ENCODE data around the gene SMURF2. TPM values are rescaled to one million over a fixed set of nuclear protein-coding genes. Genes with fewer than 3 reads are reported as not detected.

The SMURF2 gene
- total RNA-seq, 1 donor from 2014 or later = 45.6 TPM

GRCh38 chr17:64687376-64687775, 25.3 kb upstream of the SMURF2 start:
- Histone ChIP-seq H3K4me3 (ENCODE audit: low read depth, low read length) (no peak overlapping the region), H3K36me3 (ENCODE audit: control insufficient read depth, insufficient read depth, low read length) (no peaks in the 10 kb centered on the region), H3K27me3 (ENCODE audit: control insufficient read depth, insufficient read depth, low read length) (no peaks in the 10 kb centered on the region)
- no peak for TF ChIP-seq CTCF (IDR thresholded peaks at IDR 0.05; ENCODE audit: insufficient read depth, low read length, poor library complexity, severe bottlenecking)
- DNase-seq (ENCODE audit: low read depth) = no peak

GRCh38 chr17:64686705-64687104, 24.6 kb upstream of the SMURF2 start:
- no peaks in the 10 kb centered on the region for H3K27me3 ChIP-seq (ENCODE audit: control insufficient read depth, insufficient read depth, low read length)
- H3K36me3 ChIP-seq (ENCODE audit: control insufficient read depth, insufficient read depth, low read length) = no peaks in the 10 kb centered on the region
- no peak for DNase-seq (ENCODE audit: low read depth)
- H3K4me3 ChIP-seq (ENCODE audit: low read depth, low read length) = no peak overlapping the region
- no peak for TF ChIP-seq CTCF (IDR thresholded peaks at IDR 0.05; ENCODE audit: insufficient read depth, low read length, poor library complexity, severe bottlenecking)

GRCh38 chr17:64685705-64686104, 23.6 kb upstream of the SMURF2 start:
- Histone ChIP-seq H3K36me3 (ENCODE audit: control insufficient read depth, insufficient read depth, low read length) (no peaks in the 10 kb centered on the region), H3K4me3 (ENCODE audit: low read depth, low read length) (no peak overlapping the region), H3K27me3 (ENCODE audit: control insufficient read depth, insufficient read depth, low read length) (no peaks in the 10 kb centered on the region)
- DNase-seq (ENCODE audit: low read depth) = no peak
- TF ChIP-seq CTCF (IDR thresholded peaks at IDR 0.05; ENCODE audit: insufficient read depth, low read length, poor library complexity, severe bottlenecking) = no peak

- no peaks in the 10 kb centered on the region for H3K27me3 ChIP-seq (ENCODE audit: control insufficient read depth, insufficient read depth, low read length)
- no peak overlapping the region for H3K4me3 ChIP-seq (ENCODE audit: low read depth, low read length)
- no peak for TF ChIP-seq CTCF (IDR thresholded peaks at IDR 0.05; ENCODE audit: insufficient read depth, low read length, poor library complexity, severe bottlenecking)
- H3K36me3 ChIP-seq (ENCODE audit: control insufficient read depth, insufficient read depth, low read length) = no peaks in the 10 kb centered on the region
- DNase-seq (ENCODE audit: low read depth) = no peak
These were observed 21.7 kb upstream of the SMURF2 start for GRCh38 chr17:64683796-64684195.

- Histone ChIP-seq H3K4me3 (ENCODE audit: low read depth, low read length) (no peak overlapping the region), H3K27me3 (ENCODE audit: control insufficient read depth, insufficient read depth, low read length) (no peaks in the 10 kb centered on the region), H3K36me3 (ENCODE audit: control insufficient read depth, insufficient read depth, low read length) (no peaks in the 10 kb centered on the region)
- DNase-seq (ENCODE audit: low read depth) = no peak
- TF ChIP-seq CTCF (IDR thresholded peaks at IDR 0.05; ENCODE audit: insufficient read depth, low read length, poor library complexity, severe bottlenecking) = no peak
These were observed 20.4 kb upstream of the SMURF2 start for GRCh38 chr17:64682261-64683181.

Data from kidney epithelial cell (primary cell).